GM12865 (cell line): ENCODE measurements around the gene PLXNA2.

Experiments used
- DNase-seq: peaks from one replicate; pipeline ENCODE4 v3.0.0; 2010; ENCODE audit warnings: low read depth
- H3K4me3 ChIP-seq: 2 replicates; pipeline ENCODE4 v1.5.1; 2011; ENCODE audit warnings: mild to moderate bottlenecking, low read depth, low read length, control low read depth
- TF ChIP-seq, protein P1 (sequence below): IDR thresholded peaks from 2 replicates; pipeline ENCODE4 v1.5.1; 2011; ENCODE audit warnings: low read length, control low read depth, low read depth, inconsistent platforms; ENCODE audit not compliant: insufficient read depth; ENCODE audit errors: missing control alignments

The PLXNA2 gene

DNA sequence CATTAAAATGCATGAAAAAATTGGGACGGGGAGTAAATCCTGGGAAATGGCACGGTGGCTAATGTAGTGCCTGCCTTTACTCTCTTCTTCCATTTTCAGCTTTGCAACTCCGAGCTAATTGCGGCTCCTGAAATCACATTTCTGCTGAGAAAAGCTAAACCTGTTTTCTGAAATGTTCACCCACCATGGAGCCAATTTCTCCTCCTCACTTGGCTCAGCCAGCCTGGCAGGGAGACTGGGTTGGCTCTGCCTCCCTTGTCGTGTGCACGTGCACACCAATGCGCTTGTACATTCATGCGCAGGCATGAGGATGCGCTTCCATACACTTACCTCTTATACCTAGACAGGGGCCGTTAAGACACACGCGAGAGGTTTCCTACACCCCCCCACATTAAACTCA lies 165.4 kb downstream of the PLXNA2 start:
- no peak for DNase-seq
- TF ChIP-seq, protein P1, sequence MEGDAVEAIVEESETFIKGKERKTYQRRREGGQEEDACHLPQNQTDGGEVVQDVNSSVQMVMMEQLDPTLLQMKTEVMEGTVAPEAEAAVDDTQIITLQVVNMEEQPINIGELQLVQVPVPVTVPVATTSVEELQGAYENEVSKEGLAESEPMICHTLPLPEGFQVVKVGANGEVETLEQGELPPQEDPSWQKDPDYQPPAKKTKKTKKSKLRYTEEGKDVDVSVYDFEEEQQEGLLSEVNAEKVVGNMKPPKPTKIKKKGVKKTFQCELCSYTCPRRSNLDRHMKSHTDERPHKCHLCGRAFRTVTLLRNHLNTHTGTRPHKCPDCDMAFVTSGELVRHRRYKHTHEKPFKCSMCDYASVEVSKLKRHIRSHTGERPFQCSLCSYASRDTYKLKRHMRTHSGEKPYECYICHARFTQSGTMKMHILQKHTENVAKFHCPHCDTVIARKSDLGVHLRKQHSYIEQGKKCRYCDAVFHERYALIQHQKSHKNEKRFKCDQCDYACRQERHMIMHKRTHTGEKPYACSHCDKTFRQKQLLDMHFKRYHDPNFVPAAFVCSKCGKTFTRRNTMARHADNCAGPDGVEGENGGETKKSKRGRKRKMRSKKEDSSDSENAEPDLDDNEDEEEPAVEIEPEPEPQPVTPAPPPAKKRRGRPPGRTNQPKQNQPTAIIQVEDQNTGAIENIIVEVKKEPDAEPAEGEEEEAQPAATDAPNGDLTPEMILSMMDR = no peak
- H3K4me3 ChIP-seq = no peak overlapping the region

DNA sequence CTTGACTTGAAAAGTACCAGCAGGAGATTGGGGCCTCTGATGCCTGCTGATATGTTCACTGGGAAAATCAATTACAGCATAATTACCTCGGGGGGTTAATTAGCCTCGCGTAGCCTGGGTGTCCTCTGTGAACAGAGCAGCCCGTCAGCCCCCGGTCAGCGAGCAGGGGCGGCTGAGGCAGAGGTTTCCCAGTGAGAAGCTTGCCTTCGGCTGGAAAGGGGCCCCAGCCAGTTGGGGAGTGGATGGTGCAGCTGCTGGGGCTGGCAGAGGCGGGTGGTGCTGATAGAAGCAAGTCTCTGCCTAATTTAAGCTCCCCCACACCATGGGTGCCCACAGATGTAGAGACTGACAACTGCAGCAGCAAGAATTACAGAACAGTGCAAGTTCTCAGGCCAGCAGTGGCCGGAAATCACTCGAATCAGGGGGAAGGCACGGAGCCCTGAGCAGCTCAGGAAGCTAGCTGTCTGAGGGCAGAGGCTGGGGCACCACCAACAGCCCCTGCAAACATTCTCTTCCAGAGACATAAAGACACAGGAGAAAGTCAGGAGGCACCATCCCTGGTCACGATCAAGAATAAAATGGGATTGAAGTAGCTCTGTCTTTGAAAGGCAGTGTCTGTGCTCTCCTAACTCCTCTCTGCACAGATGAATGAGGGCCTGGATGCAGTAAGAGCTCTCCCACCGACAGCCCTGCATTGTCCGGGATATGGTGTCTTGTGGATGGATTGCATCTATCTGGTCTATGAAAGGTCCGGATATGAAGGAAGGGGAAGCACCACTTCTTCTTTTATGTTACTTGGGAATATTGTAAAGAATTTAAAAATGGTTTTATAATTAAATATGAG lies 166.7 kb downstream of the PLXNA2 start:
- no peak overlapping the region for H3K4me3 ChIP-seq
- no peak for DNase-seq
- TF ChIP-seq, protein P1 = no peak

DNA sequence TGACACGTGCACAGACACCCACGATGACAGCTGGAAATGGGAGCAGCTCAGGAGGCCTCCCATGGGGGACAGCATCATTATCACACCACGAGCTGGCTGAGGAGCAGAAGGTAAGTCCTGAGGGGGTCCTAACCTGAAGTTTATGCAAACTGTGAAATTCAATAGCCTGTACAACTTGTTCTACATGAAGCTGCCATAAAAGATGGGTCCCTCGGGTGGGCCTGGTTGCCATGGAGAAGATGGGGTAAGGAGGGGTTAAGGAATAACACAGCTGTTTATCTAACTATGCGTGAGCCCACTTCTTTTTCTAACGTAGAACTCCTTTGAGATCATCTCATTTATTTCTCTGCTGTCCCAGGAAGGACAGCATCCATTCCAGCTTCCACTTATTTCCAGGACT lies 169.8 kb downstream of the PLXNA2 start:
- TF ChIP-seq, protein P1 = no peak
- H3K4me3 ChIP-seq = no peak overlapping the region

DNA sequence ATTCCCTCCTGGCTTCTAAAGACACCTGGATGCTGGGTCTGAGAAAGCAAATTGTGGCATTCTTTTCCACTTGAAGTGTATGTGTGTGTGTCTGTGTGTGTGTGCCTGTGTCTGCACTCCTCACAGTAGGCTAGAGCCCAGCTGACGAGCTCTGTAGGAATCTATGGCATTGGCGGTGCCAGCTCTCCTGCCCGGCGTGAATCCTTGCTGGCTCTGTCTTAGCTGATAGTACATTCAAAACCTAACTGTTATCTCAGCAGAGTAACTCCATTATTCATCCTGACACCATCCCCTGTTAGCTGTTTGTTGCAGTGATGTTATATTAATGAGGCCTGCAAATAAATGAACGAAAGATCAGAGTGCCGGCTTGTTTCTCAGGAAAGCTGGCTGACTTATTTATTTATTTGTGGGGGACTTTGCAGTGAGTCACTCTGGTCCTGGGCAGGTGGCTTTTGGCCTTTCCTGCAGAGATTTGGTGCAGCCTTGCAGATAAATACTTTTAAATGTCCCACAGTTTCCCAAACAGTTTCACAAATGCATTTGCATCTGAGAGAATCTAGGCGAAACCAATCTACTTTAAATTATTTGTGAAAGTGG lies 172.7 kb downstream of the PLXNA2 start:
- TF ChIP-seq, protein P1 = no peak
- H3K4me3 ChIP-seq = no peak overlapping the region
- DNase-seq = no peak

More for the DNA sequence above, 169.8 kb downstream of the PLXNA2 start:
- DNase-seq = no peak

DNA sequence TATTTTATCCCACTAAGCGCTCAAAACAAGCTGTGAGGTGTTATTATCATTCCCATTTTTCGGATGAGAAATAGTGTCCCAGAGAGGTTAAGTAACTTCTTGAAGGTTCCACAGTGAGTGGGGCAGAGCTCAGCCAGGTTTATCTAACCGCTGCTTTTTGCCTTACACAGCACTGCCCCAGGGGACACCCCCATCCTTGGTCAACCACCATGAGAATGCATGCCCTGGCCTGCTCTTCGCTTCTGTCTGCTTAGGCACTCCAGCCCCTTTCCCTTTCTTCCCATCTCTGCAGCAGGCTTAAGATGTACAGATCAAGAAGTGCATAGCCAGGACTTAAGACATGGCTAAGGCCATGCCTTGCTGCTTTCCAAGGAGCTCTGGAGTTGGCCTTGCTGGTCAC lies 174.3 kb downstream of the PLXNA2 start:
- no peak overlapping the region for H3K4me3 ChIP-seq
- DNase-seq = no peak
- TF ChIP-seq, protein P1 = no peak

DNA sequence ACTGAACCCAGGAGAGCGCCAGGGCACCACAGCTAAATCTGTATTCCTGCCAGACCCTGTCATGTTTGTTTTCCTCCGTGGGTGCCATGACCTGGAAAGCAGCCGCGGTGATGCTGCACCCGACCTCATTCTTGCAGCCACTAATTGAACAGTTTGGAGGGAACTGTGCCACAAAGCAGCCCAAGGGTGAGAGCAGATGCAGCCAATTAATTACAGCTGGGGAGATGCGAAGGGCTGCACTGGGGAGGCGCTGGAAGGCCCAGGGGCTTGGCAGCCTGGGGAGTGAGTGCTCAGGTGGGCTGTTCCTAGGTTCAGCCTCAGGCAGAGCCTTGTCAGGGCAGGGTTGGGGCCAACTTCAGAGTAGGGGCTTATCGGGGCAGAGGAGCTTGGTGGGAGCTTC lies 174.9 kb downstream of the PLXNA2 start:
- TF ChIP-seq, protein P1 = no peak
- H3K4me3 ChIP-seq = no peak overlapping the region
- no peak for DNase-seq

DNA sequence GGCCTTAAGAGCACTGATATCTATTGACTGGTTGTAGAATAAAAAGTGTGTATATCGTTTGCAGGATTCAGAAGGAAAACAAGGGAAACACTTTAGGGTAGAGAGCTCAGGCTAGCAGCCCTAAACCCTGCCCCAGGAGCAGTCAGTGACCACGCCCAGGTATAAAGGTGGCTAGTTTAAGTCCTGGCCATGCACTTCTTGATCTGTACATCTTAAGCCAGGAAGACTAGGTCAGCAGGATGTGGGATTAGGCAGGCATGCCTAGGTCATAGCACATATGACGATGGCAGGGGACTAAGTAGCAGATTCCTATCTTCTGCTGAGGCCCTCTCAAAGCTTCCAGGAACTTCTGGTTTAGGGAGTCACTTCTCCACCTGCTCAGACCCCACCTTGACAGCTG lies 175.3 kb downstream of the PLXNA2 start:
- no peak overlapping the region for H3K4me3 ChIP-seq
- TF ChIP-seq, protein P1 = no peak
- DNase-seq = no peak
